HEK293 (cell line): ENCODE measurements around the gene ATP11C.

Source experiments
- CTCF ChIP-seq: fragments of 450-650 bp; formaldehyde crosslinking; IDR thresholded peaks from 2 replicates; pipeline ENCODE4 v1.5.1; 2016; ENCODE audit warnings: missing biosample characterization, missing genetic modification characterization
- ZBTB17 ChIP-seq: fragments of 450-650 bp; formaldehyde crosslinking; IDR thresholded peaks from 2 replicates; pipeline ENCODE4 v1.5.1; 2016; ENCODE audit warnings: missing biosample characterization, missing genetic modification characterization
- ZBTB7A ChIP-seq: fragments of 450-650 bp; formaldehyde crosslinking; IDR thresholded peaks from 2 replicates; pipeline ENCODE4 v1.5.1; 2016; ENCODE audit warnings: low read depth, missing biosample characterization, missing genetic modification characterization
- ZFP3 ChIP-seq: fragments of 450-650 bp; formaldehyde crosslinking; IDR thresholded peaks from 2 replicates; pipeline ENCODE4 v1.5.1; 2016; ENCODE audit warnings: low read depth, missing biosample characterization, missing genetic modification characterization
- ZNF184 ChIP-seq: fragments of 450-650 bp; IDR thresholded peaks from 2 replicates; pipeline ENCODE4 v1.5.1; 2018; ENCODE audit warnings: missing biosample characterization, mild to moderate bottlenecking, missing genetic modification characterization
- ZNF274 ChIP-seq, 2 experiments: fragments of 200-500 bp in 1 of 2; fragments of 450-650 bp in 1 of 2; sonication (Bioruptor generic) in 1 of 2; formaldehyde crosslinking in 1 of 2; IDR thresholded peaks; 2 replicates each; pipeline versions ENCODE4 v1.5.1 to v1.6.1; 2014 to 2016; ENCODE audit warnings: borderline replicate concordance in 1 of 2, inconsistent platforms in 1 of 2, low read length in 1 of 2, missing biosample characterization in 1 of 2, missing genetic modification characterization in 1 of 2
- ZNF416 ChIP-seq: fragments of 450-650 bp; formaldehyde crosslinking; IDR thresholded peaks from 2 replicates; pipeline ENCODE4 v1.5.1; 2016; ENCODE audit warnings: missing biosample characterization, missing genetic modification characterization
- ZNF501 ChIP-seq: fragments of 450-650 bp; formaldehyde crosslinking; IDR thresholded peaks from 2 replicates; pipeline ENCODE4 v1.5.1; 2016; ENCODE audit warnings: missing biosample characterization, missing genetic modification characterization
- ZNF670 ChIP-seq: fragments of 450-650 bp; formaldehyde crosslinking; IDR thresholded peaks from 2 replicates; pipeline ENCODE4 v1.5.1; 2016; ENCODE audit warnings: missing biosample characterization, missing genetic modification characterization, low read depth
- ZNF792 ChIP-seq: fragments of 450-650 bp; formaldehyde crosslinking; IDR thresholded peaks from 2 replicates; pipeline ENCODE4 v1.5.1; 2016; ENCODE audit warnings: missing biosample characterization, missing genetic modification characterization
- TF ChIP-seq, protein P1 (sequence below): sonication (generic); formaldehyde crosslinking; IDR thresholded peaks from 2 replicates; pipeline ENCODE4 v1.8.1; 2022; ENCODE audit warnings: mild to moderate bottlenecking, moderate library complexity, missing genetic modification reagents

GRCh38 chrX:139971394-139971749 is 38.5 kb upstream of the ATP11C start:
- TF ChIP-seq ZNF670 = no peak
- no peak for TF ChIP-seq CTCF (tag by site-specific recombination)
- no peak for TF ChIP-seq ZNF501
- no peak for TF ChIP-seq ZNF274 (IDR thresholded peaks at IDR 0.05; ENCODE audit: low read length)
- no peak for TF ChIP-seq ZNF274 (tag by site-specific recombination; IDR thresholded peaks at IDR 0.05; ENCODE audit: borderline replicate concordance)
- no peak for TF ChIP-seq ZBTB17 (tag by site-specific recombination)
- no peak for TF ChIP-seq ZNF416 (tag by site-specific recombination)
- no peak for TF ChIP-seq ZFP3
- no peak for TF ChIP-seq ZBTB7A (tag by site-specific recombination)
- no peak for TF ChIP-seq ZNF184
- TF ChIP-seq, protein P1, sequence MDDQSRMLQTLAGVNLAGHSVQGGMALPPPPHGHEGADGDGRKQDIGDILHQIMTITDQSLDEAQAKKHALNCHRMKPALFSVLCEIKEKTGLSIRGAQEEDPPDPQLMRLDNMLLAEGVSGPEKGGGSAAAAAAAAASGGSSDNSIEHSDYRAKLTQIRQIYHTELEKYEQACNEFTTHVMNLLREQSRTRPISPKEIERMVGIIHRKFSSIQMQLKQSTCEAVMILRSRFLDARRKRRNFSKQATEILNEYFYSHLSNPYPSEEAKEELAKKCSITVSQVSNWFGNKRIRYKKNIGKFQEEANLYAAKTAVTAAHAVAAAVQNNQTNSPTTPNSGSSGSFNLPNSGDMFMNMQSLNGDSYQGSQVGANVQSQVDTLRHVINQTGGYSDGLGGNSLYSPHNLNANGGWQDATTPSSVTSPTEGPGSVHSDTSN (CRISPR knock-in tag) = no peak
- no peak for TF ChIP-seq ZNF792 (tag by site-specific recombination)
